Right lobe of liver (tissue), 6 donors: ENCODE data around the gene MATN4. TPM values are rescaled to one million over a fixed set of nuclear protein-coding genes. Genes with fewer than 3 reads are reported as not detected.

Experiments used
- ATAC-seq, 4 donors: fragments of 200-7000 bp; cut with Tn5 transposase; one replicate each; pipeline ENCODE4 v1.9.1; 2020; ENCODE audit warnings: mild to moderate bottlenecking in 4 of 4, moderate library complexity in 4 of 4
- DNase-seq, 3 donors: peaks; one replicate each; pipeline ENCODE4 v3.0.0-alpha.2; 2020
- H3K27ac ChIP-seq, 3 donors: fragments of 200-600 bp; one replicate each; pipeline ENCODE4 v1.8.0; 2022
- H3K27me3 ChIP-seq, 2 donors: fragments of 200-600 bp; one replicate each; pipeline ENCODE4 v1.8.0; 2022
- H3K36me3 ChIP-seq, 4 donors: fragments of 200-600 bp; sonication (generic) in 1 of 4; one replicate each; pipeline versions ENCODE4 v1.5.1 to v1.8.0; 2017 to 2022; ENCODE audit warnings: control low read depth in 1 of 4
- H3K4me1 ChIP-seq, 4 donors: fragments of 200-600 bp; sonication (generic) in 1 of 4; one replicate each; pipeline versions ENCODE4 v1.5.1 to v1.8.0; 2017 to 2022; ENCODE audit warnings: control low read depth in 1 of 4
- H3K4me3 ChIP-seq, 3 donors: fragments of 200-600 bp; one replicate each; pipeline ENCODE4 v1.8.0; 2022
- H3K9me3 ChIP-seq, 4 donors: fragments of 200-600 bp; sonication (generic) in 1 of 4; one replicate each; pipeline versions ENCODE4 v1.5.1 to v1.8.0; 2017 to 2022; ENCODE audit warnings: control low read depth in 1 of 4
- POLR2A ChIP-seq: fragments of 450-650 bp; IDR thresholded peaks from one replicate; pipeline ENCODE4 v1.6.1; 2017; ENCODE audit warnings: antibody characterized with exemption, mild to moderate bottlenecking
- WGBS: methylation state at CpG from one replicate; pipeline ENCODE4 v1.1.6; 2018; ENCODE audit warnings: low coverage, low lambda C conversion rate; ENCODE audit not compliant: insufficient coverage; ENCODE audit errors: missing lambda C conversion rate; 5-methylcytosine and 5-hydroxymethylcytosine counted together
- intact Hi-C, 2 donors: fragments of 100-400 bp; cut with DNase I; formaldehyde crosslinking; loops; one replicate each; pipeline versions ENCODE4 v1.11.2 to v1.14.1; 2022
- total RNA-seq, 6 experiments: library from RNA; depleted of rRNA in 2 of 6; stranded (reverse); fragments of >200 nt in 2 of 6; fragmentation: NEBNext Ultra II Directional in 3 of 6; extraction: Animal tissue kit (Norgen Biotek cat#: 25700) in 3 of 6; gene quantifications; one replicate each; pipeline versions ENCODE4 v1.1.0 to v1.2.4, GENCODE V29; 2016 to 2023
- TF ChIP-seq, protein P1 (sequence below), 4 donors: fragments of 200-600 bp in 3 of 4; fragments of 450-650 bp in 1 of 4; IDR thresholded peaks; one replicate each; pipeline versions ENCODE4 v1.5.1 to v1.8.0; 2016 to 2022; ENCODE audit warnings: antibody characterized with exemption in 4 of 4, mild to moderate bottlenecking in 2 of 4
- donor health status: DM: no; HTN: yes; CAD: no.
- donor health status: DM: no; HTN: no; CAD: no.
- donor health status: DM: no; HTN: no; CAD: no.
- donor health status: DM: no; HTN: yes; CAD: no.
- donor health status: DM: no; HTN: yes; CAD: no.

Gene MATN4
- total RNA-seq, 6 experiments from 2014 or later, result not detected

DNA sequence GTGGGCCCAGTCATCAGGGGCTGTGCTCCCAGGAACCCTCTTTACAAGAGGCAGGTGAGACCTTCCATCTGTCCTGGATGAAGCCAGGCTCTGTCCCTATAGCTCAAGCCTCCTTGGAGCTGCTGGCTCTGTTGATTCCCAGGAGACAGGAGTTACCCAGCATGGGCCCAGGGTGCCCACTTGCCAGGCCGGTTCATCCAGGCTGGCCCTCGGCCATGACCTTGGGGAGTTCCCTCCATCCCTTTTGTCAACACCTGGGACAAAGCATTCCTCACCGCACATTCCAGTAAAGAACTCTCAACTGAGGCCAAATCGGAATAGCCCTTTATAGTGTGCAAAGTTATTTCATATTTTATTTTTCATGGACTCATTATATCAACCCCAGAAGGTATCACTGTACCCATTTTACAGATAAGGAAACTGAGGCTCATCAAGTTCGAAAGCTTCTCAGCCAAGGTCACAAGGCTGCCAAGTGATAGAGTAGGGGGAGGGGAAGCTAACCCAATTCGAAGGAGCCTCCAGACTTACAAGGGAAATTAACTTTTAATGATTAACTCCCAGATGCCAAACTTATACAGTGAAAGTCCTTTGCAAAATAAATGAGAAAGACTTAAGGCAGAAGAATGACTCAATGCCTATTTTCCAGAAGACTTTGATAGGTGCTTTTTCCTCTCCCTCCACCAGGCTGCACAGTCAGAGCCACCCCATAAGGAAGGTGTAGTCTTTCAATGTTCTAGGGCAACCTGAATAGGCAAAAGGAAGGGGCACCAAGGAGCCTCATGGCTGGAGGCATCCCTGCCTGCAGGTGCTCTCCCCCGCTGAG is 21.6 kb upstream of the MATN4 start:
- H3K27me3 ChIP-seq, result no peaks in the 10 kb centered on the region
- H3K27ac ChIP-seq, result no peak overlapping the region
- H3K9me3 ChIP-seq, result no peaks in the 10 kb centered on the region
- no peak overlapping the region for H3K4me3 ChIP-seq
- ATAC-seq (peak; percentile 23 to 44 (median 25)), DNase-seq (no peak)
- H3K4me1 ChIP-seq, result peaks cover 0 to 5% (median 0%) of the 10 kb centered on the region in 4 donors
- H3K36me3 ChIP-seq, result peaks cover 7 to 95% (median 55%) of the 10 kb centered on the region in 4 donors
- TF ChIP-seq, protein P1, sequence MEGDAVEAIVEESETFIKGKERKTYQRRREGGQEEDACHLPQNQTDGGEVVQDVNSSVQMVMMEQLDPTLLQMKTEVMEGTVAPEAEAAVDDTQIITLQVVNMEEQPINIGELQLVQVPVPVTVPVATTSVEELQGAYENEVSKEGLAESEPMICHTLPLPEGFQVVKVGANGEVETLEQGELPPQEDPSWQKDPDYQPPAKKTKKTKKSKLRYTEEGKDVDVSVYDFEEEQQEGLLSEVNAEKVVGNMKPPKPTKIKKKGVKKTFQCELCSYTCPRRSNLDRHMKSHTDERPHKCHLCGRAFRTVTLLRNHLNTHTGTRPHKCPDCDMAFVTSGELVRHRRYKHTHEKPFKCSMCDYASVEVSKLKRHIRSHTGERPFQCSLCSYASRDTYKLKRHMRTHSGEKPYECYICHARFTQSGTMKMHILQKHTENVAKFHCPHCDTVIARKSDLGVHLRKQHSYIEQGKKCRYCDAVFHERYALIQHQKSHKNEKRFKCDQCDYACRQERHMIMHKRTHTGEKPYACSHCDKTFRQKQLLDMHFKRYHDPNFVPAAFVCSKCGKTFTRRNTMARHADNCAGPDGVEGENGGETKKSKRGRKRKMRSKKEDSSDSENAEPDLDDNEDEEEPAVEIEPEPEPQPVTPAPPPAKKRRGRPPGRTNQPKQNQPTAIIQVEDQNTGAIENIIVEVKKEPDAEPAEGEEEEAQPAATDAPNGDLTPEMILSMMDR (IDR thresholded peaks at IDR 0.05), result peak in 1 of 4 donors; percentile 12
- TF ChIP-seq POLR2A, result no peak
- intact Hi-C loops, result no loop called here
- WGBS, result 56% methylated on average over 6 of the region's 7 CpGs

GRCh38 chr20:45328451-45328850 is 20.4 kb upstream of the MATN4 start:
- ATAC-seq (no peak), DNase-seq (no peak)
- H3K27me3 ChIP-seq, result no peaks in the 10 kb centered on the region
- peaks cover 0 to 5% (median 0%) of the 10 kb centered on the region in 4 donors for H3K4me1 ChIP-seq
- no peak overlapping the region for H3K27ac ChIP-seq
- WGBS, result 83% methylated on average over 1 of the region's 4 CpGs
- no peak overlapping the region for H3K4me3 ChIP-seq
- peak; percentile 16 for TF ChIP-seq POLR2A
- TF ChIP-seq, protein P1 (IDR thresholded peaks at IDR 0.05), result no peak
- intact Hi-C loops, result no loop called here
- H3K36me3 ChIP-seq, result peaks cover 7 to 82% (median 48%) of the 10 kb centered on the region in 4 donors
- H3K9me3 ChIP-seq, result no peaks in the 10 kb centered on the region

GRCh38 chr20:45325371-45325770 is 17.3 kb upstream of the MATN4 start:
- Histone ChIP-seq H3K36me3 (peaks cover 0 to 51% (median 29%) of the 10 kb centered on the region in 4 donors), H3K9me3 (no peaks in the 10 kb centered on the region), H3K4me1 (no peaks in the 10 kb centered on the region), H3K4me3 (no peak overlapping the region), H3K27ac (no peak overlapping the region), H3K27me3 (no peaks in the 10 kb centered on the region)
- intact Hi-C loops, result no loop called here
- TF ChIP-seq, protein P1 (IDR thresholded peaks at IDR 0.05), result no peak
- no peak for TF ChIP-seq POLR2A
- ATAC-seq (no peak), DNase-seq (no peak)
- 62% methylated on average over 3 of the region's 6 CpGs for WGBS

DNA sequence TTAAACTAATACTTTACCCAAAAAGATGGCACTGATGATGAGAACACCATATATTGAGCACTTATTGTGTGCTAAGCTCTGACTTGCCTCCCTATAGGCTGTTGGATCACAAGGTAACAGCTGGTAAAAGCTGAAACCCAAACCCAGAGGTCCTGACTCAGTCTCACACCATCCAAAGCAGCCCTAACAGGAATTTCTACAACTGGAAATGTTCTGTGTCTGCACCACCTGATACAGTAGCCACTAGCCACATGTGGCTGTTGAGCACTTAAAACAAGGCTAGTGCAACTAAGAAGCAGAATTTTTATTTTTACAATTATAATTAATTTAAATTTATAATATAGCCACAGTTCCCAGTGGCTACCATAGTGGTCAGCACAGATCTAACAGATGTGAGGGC is 15.6 kb upstream of the MATN4 start:
- Histone ChIP-seq H3K27ac (peak overlapping the region in 2 of 3 donors; percentile 6 to 21), H3K4me1 (no peaks in the 10 kb centered on the region), H3K9me3 (no peaks in the 10 kb centered on the region), H3K4me3 (no peak overlapping the region), H3K27me3 (no peaks in the 10 kb centered on the region), H3K36me3 (peaks cover 0 to 35% (median 18%) of the 10 kb centered on the region in 4 donors)
- ATAC-seq (peak; percentile 4 to 14 (median 9)), DNase-seq (no peak)
- TF ChIP-seq, protein P1 (IDR thresholded peaks at IDR 0.05), result no peak
- no peak for TF ChIP-seq POLR2A
- intact Hi-C loops, result no loop called here
